GM10248 (cell line): ENCODE data around the gene MEF2C.
"Not testable (repeated sequence)": the region's sequence is repeated elsewhere in the genome, so short reads cannot be mapped to it uniquely, and the experiment has no call there.

Experiments used
- CTCF ChIA-PET: fragments of 300-600 bp; sonication (Branson Sonifier 250); formaldehyde crosslinking; extraction: SDS; loops from one replicate; lab custom pipeline; 2021; ENCODE audit warnings: antibody characterized with exemption; lab: Yijun Ruan, JAX
- POLR2A ChIA-PET: fragments of 350-650 bp; sonication (Branson Sonifier 250); formaldehyde crosslinking; extraction: SDS; loops from one replicate; lab custom pipeline; 2020; ENCODE audit warnings: antibody characterized with exemption; lab: Yijun Ruan, JAX
- DNase-seq: peaks from one replicate; pipeline ENCODE4 v3.0.0; 2012; ENCODE audit errors: extremely low spot score
- CTCF ChIP-seq: IDR thresholded peaks from 2 replicates; pipeline ENCODE4 v1.5.1; 2012; ENCODE audit warnings: mild to moderate bottlenecking, low read depth; ENCODE audit errors: extremely low read depth, missing control alignments, control extremely low read depth

Gene MEF2C

GRCh38 chr5:88807327-88807726 lies 75.7 kb downstream of the MEF2C start:
- CTCF ChIA-PET: interaction anchor here (1.4 to 1.6 kb wide), 3 partner anchors 11 to 67 kb away, joined by 3 to 5 read pairs (median 4); no protein-coding TSS in a partner anchor
- POLR2A ChIA-PET: no interaction called here
- no peak for TF ChIP-seq CTCF
- no peak for DNase-seq

- POLR2A ChIA-PET: no interaction called here
- DNase-seq: no peak
- TF ChIP-seq CTCF: no peak
- CTCF ChIA-PET: interaction anchor here (1.0 to 1.5 kb wide), 2 partner anchors 15 to 23 kb away, joined by 3 to 4 read pairs; no protein-coding TSS in a partner anchor
Measured at GRCh38 chr5:88806338-88806737, 76.6 kb downstream of the MEF2C start.

- POLR2A ChIA-PET: no interaction called here
- DNase-seq: no peak
- CTCF ChIA-PET: interaction anchor here (0.8 to 1.9 kb wide), 6 partner anchors 7 to 76 kb away, joined by 3 to 6 read pairs (median 4); no protein-coding TSS in a partner anchor
- TF ChIP-seq CTCF: no peak
Measured at GRCh38 chr5:88805151-88805784, 77.7 kb downstream of the MEF2C start.

GRCh38 chr5:88804444-88804843 lies 78.5 kb downstream of the MEF2C start:
- TF ChIP-seq CTCF: no peak
- ChIA-PET POLR2A (no interaction called here), CTCF (interaction anchor here (0.8 to 1.9 kb wide), 4 partner anchors 8 to 76 kb away, joined by 3 to 6 read pairs (median 5); no protein-coding TSS in a partner anchor)
- DNase-seq: no peak

GRCh38 chr5:88803309-88803708 lies 79.7 kb downstream of the MEF2C start:
- DNase-seq: no peak
- POLR2A ChIA-PET: no interaction called here
- no peak for TF ChIP-seq CTCF
- CTCF ChIA-PET: interaction anchor here (1.8 kb wide), 1 partner anchor 9 kb away, joined by 5 read pairs; no protein-coding TSS in a partner anchor

- TF ChIP-seq CTCF: no peak
- ChIA-PET CTCF (interaction anchor here (1.0 to 2.0 kb wide), 5 partner anchors 11 to 29 kb away, joined by 3 to 6 read pairs (median 3); no protein-coding TSS in a partner anchor), POLR2A (no interaction called here)
- DNase-seq: no peak
Measured at GRCh38 chr5:88799938-88800535, 82.9 kb downstream of the MEF2C start.

- CTCF ChIA-PET: interaction anchor here (1.2 to 2.0 kb wide), 5 partner anchors 10 to 1467 kb away, joined by 3 to 6 read pairs (median 3); no protein-coding TSS in a partner anchor
- DNase-seq, POLR2A ChIA-PET: not testable (repeated sequence)
Measured at GRCh38 chr5:88798933-88799332, 84.1 kb downstream of the MEF2C start.

- CTCF ChIA-PET, POLR2A ChIA-PET, DNase-seq: not testable (repeated sequence)
Measured at GRCh38 chr5:88793797-88794196, 89.2 kb downstream of the MEF2C start.
